WERI-Rb-1 (cell line): ENCODE results near the gene AKAP13.

ENCODE experiments used
- DNase-seq: peaks from one replicate; pipeline ENCODE4 v3.0.0-alpha.2; 2020
- H3K27ac ChIP-seq: fragments of 250-450 bp; sonication (Bioruptor Pico); 2 replicates; pipeline ENCODE4 v1.5.1; 2020; ENCODE audit warnings: mild to moderate bottlenecking, moderate library complexity
- H3K27me3 ChIP-seq: fragments of 250-450 bp; sonication (Bioruptor Pico); 2 replicates; pipeline ENCODE4 v1.5.1; 2021; ENCODE audit warnings: mild to moderate bottlenecking, low read depth, moderate library complexity; ENCODE audit not compliant: insufficient read depth, severe bottlenecking
- H3K36me3 ChIP-seq: fragments of 250-450 bp; sonication (Bioruptor Pico); 2 replicates; pipeline ENCODE4 v1.5.1; 2020; ENCODE audit warnings: mild to moderate bottlenecking, moderate library complexity
- H3K4me3 ChIP-seq: 2 replicates; pipeline ENCODE4 v1.5.1; 2011; ENCODE audit warnings: low read depth, mild to moderate bottlenecking, control low read depth, low read length
- H3K9me3 ChIP-seq: fragments of 250-450 bp; sonication (Bioruptor Pico); 2 replicates; pipeline ENCODE4 v1.5.1; 2021; ENCODE audit warnings: mild to moderate bottlenecking, moderate library complexity; ENCODE audit not compliant: severe bottlenecking
- CTCF ChIP-seq: IDR thresholded peaks from 2 replicates; pipeline ENCODE4 v1.5.1; 2011; ENCODE audit warnings: low read depth, mild to moderate bottlenecking, control low read depth, inconsistent platforms, low read length

The AKAP13 gene

GRCh38 chr15:85700767-85701166, 320.4 kb downstream of the AKAP13 start:
- DNase-seq, result no peak
- peaks cover 80% of the 10 kb centered on the region for H3K36me3 ChIP-seq
- H3K27me3 ChIP-seq, result no peaks in the 10 kb centered on the region
- no peaks in the 10 kb centered on the region for H3K9me3 ChIP-seq
- TF ChIP-seq CTCF, result no peak
- H3K27ac ChIP-seq, result no peak overlapping the region
- no peak overlapping the region for H3K4me3 ChIP-seq

GRCh38 chr15:85702321-85703101, 322.1 kb downstream of the AKAP13 start:
- Histone ChIP-seq H3K9me3 (no peaks in the 10 kb centered on the region), H3K4me3 (no peak overlapping the region), H3K27ac (no peak overlapping the region), H3K36me3 (peaks cover 80% of the 10 kb centered on the region), H3K27me3 (no peaks in the 10 kb centered on the region)
- no peak for TF ChIP-seq CTCF
- DNase-seq, result no peak

GRCh38 chr15:85704066-85704465, 323.7 kb downstream of the AKAP13 start:
- H3K27ac ChIP-seq, result no peak overlapping the region
- peaks cover 90% of the 10 kb centered on the region for H3K36me3 ChIP-seq
- H3K27me3 ChIP-seq, result no peaks in the 10 kb centered on the region
- no peak for DNase-seq
- no peak for TF ChIP-seq CTCF
- H3K9me3 ChIP-seq, result no peaks in the 10 kb centered on the region
- H3K4me3 ChIP-seq, result no peak overlapping the region

DNA sequence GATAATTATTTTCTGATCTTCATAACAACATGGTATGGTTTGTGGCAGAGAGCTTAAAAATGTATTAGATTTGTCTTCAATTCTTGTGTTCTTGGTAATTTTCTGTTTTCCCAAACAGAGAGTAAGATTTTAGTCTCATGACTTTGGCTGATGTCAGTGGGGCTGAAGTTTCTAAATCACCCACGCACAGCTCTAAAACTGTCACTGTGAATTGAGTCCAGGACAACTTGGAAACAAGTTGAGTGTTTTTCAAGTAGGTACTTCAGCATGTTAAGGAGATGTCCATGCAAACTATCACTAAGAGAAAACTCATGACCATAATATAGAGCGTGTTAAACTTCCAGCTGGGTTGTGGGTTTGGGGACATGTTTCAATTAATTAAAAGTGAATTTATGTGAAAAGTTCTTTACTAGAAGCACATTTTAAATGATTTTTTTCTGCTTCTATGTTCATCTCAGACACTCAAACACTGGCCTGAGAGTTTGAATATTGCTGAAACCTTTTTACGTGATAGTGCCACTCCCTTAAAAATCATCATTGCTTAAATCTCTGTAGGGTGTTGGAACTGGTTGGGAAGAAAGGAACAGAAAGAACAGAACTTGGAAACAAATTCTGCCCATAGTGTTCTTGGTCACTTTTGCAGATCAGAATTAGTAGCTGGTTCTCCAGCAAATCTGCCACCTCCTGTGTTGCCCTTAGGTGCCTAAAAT, 324.5 kb downstream of the AKAP13 start:
- no peak overlapping the region for H3K27ac ChIP-seq
- H3K36me3 ChIP-seq, result peaks cover 94% of the 10 kb centered on the region

GRCh38 chr15:85706779-85707518, 326.5 kb downstream of the AKAP13 start:
- no peak for TF ChIP-seq CTCF
- Histone ChIP-seq H3K36me3 (peaks cover 95% of the 10 kb centered on the region), H3K27me3 (no peaks in the 10 kb centered on the region), H3K9me3 (no peaks in the 10 kb centered on the region), H3K4me3 (no peak overlapping the region), H3K27ac (no peak overlapping the region)
- DNase-seq, result no peak

More for the DNA sequence above, 324.5 kb downstream of the AKAP13 start:
- no peak for DNase-seq
- no peak for TF ChIP-seq CTCF
- H3K4me3 ChIP-seq, result no peak overlapping the region
- H3K9me3 ChIP-seq, result no peaks in the 10 kb centered on the region
- no peaks in the 10 kb centered on the region for H3K27me3 ChIP-seq
